Suprapubic skin (tissue), 4 donors: Measurements from ENCODE around the gene HBS1L. TPM values are rescaled to one million over a fixed set of nuclear protein-coding genes. Genes with fewer than 3 reads are reported as not detected.

Experiments
- DNase-seq, 2 donors: peaks; one replicate each; pipeline ENCODE4 v3.0.0-alpha.2; 2019; ENCODE audit warnings: low spot score in 2 of 2
- H3K27ac ChIP-seq: fragments of 200-600 bp; sonication (generic); one replicate; pipeline ENCODE4 v1.5.1; 2019
- H3K27me3 ChIP-seq: fragments of 200-600 bp; sonication (generic); one replicate; pipeline ENCODE4 v1.5.1; 2019
- H3K36me3 ChIP-seq: fragments of 200-600 bp; sonication (generic); one replicate; pipeline ENCODE4 v1.5.1; 2019
- H3K4me1 ChIP-seq: fragments of 200-600 bp; sonication (generic); one replicate; pipeline ENCODE4 v1.5.1; 2019
- H3K4me3 ChIP-seq: fragments of 200-600 bp; sonication (generic); one replicate; pipeline ENCODE4 v1.5.1; 2019; ENCODE audit warnings: mild to moderate bottlenecking
- H3K9me3 ChIP-seq: fragments of 200-600 bp; sonication (generic); one replicate; pipeline ENCODE4 v1.5.1; 2019
- CTCF ChIP-seq, 2 donors: fragments of 200-600 bp in 1 of 2; fragments of 450-650 bp in 1 of 2; sonication (generic) in 1 of 2; IDR thresholded peaks; one replicate each; pipeline ENCODE4 v1.5.1; 2016 to 2019; ENCODE audit warnings: antibody characterized with exemption in 2 of 2, mild to moderate bottlenecking in 1 of 2, moderate library complexity in 1 of 2
- EP300 ChIP-seq: sonication (generic); formaldehyde crosslinking; IDR thresholded peaks from one replicate; pipeline ENCODE4 v1.6.1; 2017; ENCODE audit warnings: antibody characterized with exemption
- POLR2A ChIP-seq, 2 donors: fragments of 450-650 bp; IDR thresholded peaks; one replicate each; pipeline ENCODE4 v1.6.1; 2017; ENCODE audit warnings: antibody characterized with exemption in 2 of 2, mild to moderate bottlenecking in 2 of 2, moderate library complexity in 2 of 2
- POLR2AphosphoS5 ChIP-seq, 3 donors: sonication (generic); formaldehyde crosslinking; IDR thresholded peaks; one replicate each; pipeline ENCODE4 v1.6.1; 2017; ENCODE audit warnings: antibody characterized with exemption in 3 of 3
- WGBS: methylation state at CpG from one replicate; pipeline ENCODE4 v1.1.5; 2018; 5-methylcytosine and 5-hydroxymethylcytosine counted together
- total RNA-seq, 4 donors: library from RNA; depleted of rRNA; stranded (reverse); fragments of >200 nt; gene quantifications; one replicate each; pipeline ENCODE4 v1.1.0, GENCODE V29; 2016

Gene HBS1L
- total RNA-seq, 4 donors from 2014 or later = 33.9 to 43.0 (median 36.1) TPM

DNA sequence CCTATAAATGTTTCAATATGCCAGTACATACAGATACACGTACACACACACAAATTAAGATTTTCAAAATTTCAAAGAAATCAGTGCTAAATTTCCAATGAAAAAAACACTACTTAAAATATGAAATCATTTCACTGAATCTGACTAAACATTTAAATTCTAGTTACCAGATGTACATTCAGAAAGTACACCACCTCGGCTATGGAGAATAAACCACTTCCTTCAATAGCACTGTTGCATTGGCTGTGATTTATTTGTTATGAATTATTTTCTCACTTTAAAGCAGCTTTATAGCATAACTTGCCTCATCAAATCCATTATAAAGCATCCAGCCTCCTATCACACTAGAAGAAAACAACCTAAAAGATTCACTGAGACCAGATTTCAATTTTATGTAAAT is 36.6 kb downstream of the HBS1L start:
- 77% methylated on average over 2 of the region's 2 CpGs for WGBS
- H3K27me3 ChIP-seq = no peaks in the 10 kb centered on the region
- H3K4me3 ChIP-seq = no peak overlapping the region
- DNase-seq = no peak
- TF ChIP-seq CTCF (IDR thresholded peaks at IDR 0.05) (no peak), POLR2A (IDR thresholded peaks at IDR 0.05) (no peak), EP300 (no peak), POLR2AphosphoS5 (IDR thresholded peaks at IDR 0.05) (no peak)
- H3K9me3 ChIP-seq = no peaks in the 10 kb centered on the region
- no peaks in the 10 kb centered on the region for H3K36me3 ChIP-seq
- no peaks in the 10 kb centered on the region for H3K4me1 ChIP-seq
- H3K27ac ChIP-seq = no peak overlapping the region

GRCh38 chr6:135014353-135014832 is 40.2 kb downstream of the HBS1L start:
- no peak overlapping the region for H3K4me3 ChIP-seq
- TF ChIP-seq POLR2AphosphoS5 (IDR thresholded peaks at IDR 0.05) = no peak
- TF ChIP-seq EP300 = no peak
- TF ChIP-seq CTCF (IDR thresholded peaks at IDR 0.05) = no peak
- TF ChIP-seq POLR2A (IDR thresholded peaks at IDR 0.05) = no peak
- H3K27me3 ChIP-seq = no peaks in the 10 kb centered on the region
- H3K9me3 ChIP-seq = no peaks in the 10 kb centered on the region
- no peaks in the 10 kb centered on the region for H3K36me3 ChIP-seq
- 76% methylated on average over 4 of the region's 4 CpGs for WGBS
- no peaks in the 10 kb centered on the region for H3K4me1 ChIP-seq
- DNase-seq = no peak
- no peak overlapping the region for H3K27ac ChIP-seq

GRCh38 chr6:135013211-135013610 is 41.4 kb downstream of the HBS1L start:
- Histone ChIP-seq H3K9me3 (no peaks in the 10 kb centered on the region), H3K36me3 (no peaks in the 10 kb centered on the region), H3K4me3 (no peak overlapping the region), H3K27ac (no peak overlapping the region), H3K27me3 (no peaks in the 10 kb centered on the region), H3K4me1 (no peaks in the 10 kb centered on the region)
- no peak for DNase-seq
- TF ChIP-seq CTCF (IDR thresholded peaks at IDR 0.05) = no peak
- WGBS = 95% methylated on average over 3 of the region's 3 CpGs

- no peak for TF ChIP-seq POLR2AphosphoS5 (IDR thresholded peaks at IDR 0.05)
- no peak for TF ChIP-seq CTCF (IDR thresholded peaks at IDR 0.05)
- TF ChIP-seq POLR2A (IDR thresholded peaks at IDR 0.05) = no peak
- no peak for TF ChIP-seq EP300
- H3K36me3 ChIP-seq = no peaks in the 10 kb centered on the region
- no peaks in the 10 kb centered on the region for H3K27me3 ChIP-seq
- no peaks in the 10 kb centered on the region for H3K9me3 ChIP-seq
- no peak for DNase-seq
- no peak overlapping the region for H3K4me3 ChIP-seq
- H3K27ac ChIP-seq = no peak overlapping the region
- no peaks in the 10 kb centered on the region for H3K4me1 ChIP-seq
Measured at GRCh38 chr6:135012764-135013163, 41.9 kb downstream of the HBS1L start.

DNA sequence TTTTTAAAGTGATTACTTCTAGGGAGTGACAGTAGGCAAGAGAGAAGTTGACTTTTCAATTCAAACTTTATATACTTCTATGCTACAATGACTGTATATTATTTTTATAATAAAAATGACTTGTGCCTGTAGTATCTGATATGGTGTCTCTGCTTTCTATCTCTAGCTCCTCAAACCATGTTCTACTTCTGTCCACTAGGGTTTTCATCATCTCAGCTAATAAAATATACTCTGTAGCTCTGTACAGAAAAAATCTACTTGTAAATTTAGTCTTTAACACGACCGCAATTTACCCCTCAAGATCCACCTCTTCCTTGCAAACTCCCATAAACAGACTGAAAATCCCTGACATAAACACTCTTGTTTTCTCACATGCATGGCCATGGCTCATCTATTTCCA is 42.3 kb downstream of the HBS1L start:
- H3K4me1 ChIP-seq = no peaks in the 10 kb centered on the region
- H3K27me3 ChIP-seq = no peaks in the 10 kb centered on the region
- H3K9me3 ChIP-seq = no peaks in the 10 kb centered on the region
- no peaks in the 10 kb centered on the region for H3K36me3 ChIP-seq
- no peak for DNase-seq
- H3K4me3 ChIP-seq = no peak overlapping the region
- TF ChIP-seq CTCF (IDR thresholded peaks at IDR 0.05) (no peak), EP300 (no peak)
- WGBS = 94% methylated on average over 2 of the region's 2 CpGs
- no peak overlapping the region for H3K27ac ChIP-seq
